PC-9 (cell line): ENCODE measurements around the gene PARD6B.

Source experiments
- EZH2 ChIP-seq: fragments of 200-600 bp; sonication (generic); IDR thresholded peaks from 2 replicates; pipeline ENCODE4 v1.8.0; 2017; ENCODE audit warnings: antibody characterized with exemption, low read depth
- TF ChIP-seq, protein P1 (sequence below): fragments of 200-600 bp; sonication (generic); conservative IDR thresholded peaks from 2 replicates; pipeline ENCODE4 v1.6.1; 2017; ENCODE audit warnings: mixed run types, antibody characterized with exemption, mild to moderate bottlenecking, moderate library complexity

DNA sequence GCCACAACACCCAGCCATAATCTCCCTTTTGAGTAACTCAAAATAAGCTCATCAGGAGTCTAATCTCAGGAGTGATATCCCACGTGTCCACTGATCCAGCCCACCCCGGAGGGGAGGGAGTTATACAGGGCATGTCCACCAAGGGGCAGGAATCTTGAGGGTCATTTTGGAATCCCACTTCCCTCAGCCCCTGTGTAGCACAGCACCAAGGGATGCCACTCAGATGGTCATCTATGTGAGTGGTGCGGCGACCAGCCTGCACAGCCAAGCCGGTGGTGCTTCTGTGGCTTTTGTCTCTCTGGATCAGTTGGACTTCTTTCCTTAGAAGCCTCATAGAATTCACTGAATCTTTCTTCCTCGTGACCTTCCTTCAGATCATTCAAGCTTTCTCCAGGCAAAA is 52.5 kb downstream of the PARD6B start:
- TF ChIP-seq, protein P1, sequence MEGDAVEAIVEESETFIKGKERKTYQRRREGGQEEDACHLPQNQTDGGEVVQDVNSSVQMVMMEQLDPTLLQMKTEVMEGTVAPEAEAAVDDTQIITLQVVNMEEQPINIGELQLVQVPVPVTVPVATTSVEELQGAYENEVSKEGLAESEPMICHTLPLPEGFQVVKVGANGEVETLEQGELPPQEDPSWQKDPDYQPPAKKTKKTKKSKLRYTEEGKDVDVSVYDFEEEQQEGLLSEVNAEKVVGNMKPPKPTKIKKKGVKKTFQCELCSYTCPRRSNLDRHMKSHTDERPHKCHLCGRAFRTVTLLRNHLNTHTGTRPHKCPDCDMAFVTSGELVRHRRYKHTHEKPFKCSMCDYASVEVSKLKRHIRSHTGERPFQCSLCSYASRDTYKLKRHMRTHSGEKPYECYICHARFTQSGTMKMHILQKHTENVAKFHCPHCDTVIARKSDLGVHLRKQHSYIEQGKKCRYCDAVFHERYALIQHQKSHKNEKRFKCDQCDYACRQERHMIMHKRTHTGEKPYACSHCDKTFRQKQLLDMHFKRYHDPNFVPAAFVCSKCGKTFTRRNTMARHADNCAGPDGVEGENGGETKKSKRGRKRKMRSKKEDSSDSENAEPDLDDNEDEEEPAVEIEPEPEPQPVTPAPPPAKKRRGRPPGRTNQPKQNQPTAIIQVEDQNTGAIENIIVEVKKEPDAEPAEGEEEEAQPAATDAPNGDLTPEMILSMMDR: no peak
- no peak for TF ChIP-seq EZH2
